A204.1 (cell line): ENCODE data around the gene MARVELD1.

Experiments
- FAIRE-seq: peaks from 2 replicates; lab custom pipeline; 2012; peaks lifted over from hg19 to GRCh38; lab: Jason Lieb, UNC

The MARVELD1 gene

DNA sequence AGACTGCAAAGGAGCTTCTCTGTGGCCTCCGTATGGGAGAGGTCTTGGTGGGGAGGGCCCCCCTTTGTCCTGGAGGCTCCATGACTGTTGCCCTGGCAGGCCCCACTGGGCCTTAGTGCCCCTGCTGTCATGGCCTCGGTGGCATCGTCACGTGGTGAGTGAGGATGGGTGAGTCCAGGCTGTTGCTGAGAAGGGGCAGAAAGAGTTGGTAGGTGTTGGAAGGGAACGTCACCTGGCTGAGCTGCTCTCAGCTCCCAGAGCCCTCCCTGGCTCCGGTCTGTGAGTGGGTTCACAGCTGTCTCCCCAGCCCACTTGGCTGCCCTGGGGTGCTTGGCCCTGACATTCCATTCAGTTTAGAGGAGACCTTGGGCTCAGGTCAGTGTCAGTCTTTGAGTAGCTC lies 42.2 kb downstream of the MARVELD1 start:
- FAIRE-seq = no peak

DNA sequence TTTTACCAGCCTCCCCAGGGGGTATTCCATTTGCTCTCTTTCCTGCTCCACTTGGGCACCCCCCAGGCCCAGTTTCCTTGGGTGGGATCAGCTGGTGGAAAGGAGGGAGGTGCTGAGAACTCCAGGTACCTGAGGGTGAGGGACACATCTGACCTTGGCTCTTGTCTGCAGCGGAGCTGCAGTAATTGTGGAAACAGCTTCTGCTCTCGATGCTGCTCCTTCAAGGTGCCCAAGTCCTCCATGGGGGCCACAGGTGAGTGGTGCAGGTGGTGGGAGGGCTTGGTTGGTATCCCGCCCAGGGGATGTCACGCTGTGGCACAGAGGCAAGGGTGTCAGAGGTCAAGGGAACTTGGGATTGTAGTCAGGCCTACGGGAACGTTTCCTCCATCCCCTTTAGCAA lies 43.9 kb downstream of the MARVELD1 start:
- FAIRE-seq = no peak

DNA sequence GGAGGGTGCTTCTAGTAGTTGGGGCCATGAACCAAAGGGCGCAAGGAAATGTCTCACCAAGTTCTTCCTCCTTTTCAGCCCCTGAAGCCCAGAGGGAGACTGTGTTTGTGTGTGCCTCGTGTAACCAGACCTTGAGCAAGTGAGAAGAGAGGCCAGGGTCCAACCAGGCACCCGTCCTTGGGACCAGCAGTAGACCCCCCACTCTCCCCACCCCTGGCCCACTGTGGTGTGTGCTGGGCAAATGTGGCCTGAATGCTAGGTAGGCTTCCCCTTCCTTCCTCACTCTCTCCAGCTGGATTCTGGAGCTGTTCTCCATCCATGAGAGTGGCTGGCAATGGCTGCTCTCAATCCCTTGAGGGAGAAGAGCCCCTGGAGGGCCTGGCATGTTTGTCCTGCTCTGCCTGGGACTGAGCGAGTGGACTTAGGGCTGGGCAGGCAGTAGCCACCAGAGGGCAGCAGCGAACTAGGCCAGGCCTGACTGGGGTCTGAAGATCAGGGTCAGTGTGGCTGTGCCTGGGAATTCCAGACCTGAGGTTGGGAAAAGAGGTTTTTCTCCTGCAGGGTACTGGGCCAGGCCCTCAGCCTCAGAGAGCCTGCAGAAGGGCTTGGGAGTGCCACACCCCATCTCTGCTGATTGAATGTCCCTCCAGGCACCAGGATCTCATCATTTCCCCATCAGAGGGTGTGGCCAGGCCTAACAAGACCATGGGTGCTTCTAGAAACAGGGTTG lies 45.8 kb downstream of the MARVELD1 start:
- no peak for FAIRE-seq

DNA sequence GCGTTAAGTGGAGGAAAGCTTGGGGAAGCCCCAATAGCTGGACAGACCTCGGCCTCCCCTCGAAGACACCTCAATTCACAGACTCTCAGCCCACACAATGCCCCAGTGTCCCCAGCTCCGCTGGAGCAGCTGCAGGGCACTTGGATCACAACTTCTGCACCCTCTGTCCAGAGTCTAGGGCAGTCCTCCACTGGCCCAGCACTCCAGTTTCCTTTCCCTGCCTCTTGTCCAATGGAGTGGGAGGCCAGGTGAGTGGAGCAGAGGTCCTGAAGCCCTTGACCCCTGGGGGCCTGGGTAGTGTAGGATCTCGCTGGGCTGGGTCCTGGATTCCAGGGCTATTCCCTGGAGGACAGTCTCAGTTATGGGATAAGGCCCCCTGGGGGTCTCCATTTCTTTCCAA lies 46.4 kb downstream of the MARVELD1 start:
- FAIRE-seq = no peak

DNA sequence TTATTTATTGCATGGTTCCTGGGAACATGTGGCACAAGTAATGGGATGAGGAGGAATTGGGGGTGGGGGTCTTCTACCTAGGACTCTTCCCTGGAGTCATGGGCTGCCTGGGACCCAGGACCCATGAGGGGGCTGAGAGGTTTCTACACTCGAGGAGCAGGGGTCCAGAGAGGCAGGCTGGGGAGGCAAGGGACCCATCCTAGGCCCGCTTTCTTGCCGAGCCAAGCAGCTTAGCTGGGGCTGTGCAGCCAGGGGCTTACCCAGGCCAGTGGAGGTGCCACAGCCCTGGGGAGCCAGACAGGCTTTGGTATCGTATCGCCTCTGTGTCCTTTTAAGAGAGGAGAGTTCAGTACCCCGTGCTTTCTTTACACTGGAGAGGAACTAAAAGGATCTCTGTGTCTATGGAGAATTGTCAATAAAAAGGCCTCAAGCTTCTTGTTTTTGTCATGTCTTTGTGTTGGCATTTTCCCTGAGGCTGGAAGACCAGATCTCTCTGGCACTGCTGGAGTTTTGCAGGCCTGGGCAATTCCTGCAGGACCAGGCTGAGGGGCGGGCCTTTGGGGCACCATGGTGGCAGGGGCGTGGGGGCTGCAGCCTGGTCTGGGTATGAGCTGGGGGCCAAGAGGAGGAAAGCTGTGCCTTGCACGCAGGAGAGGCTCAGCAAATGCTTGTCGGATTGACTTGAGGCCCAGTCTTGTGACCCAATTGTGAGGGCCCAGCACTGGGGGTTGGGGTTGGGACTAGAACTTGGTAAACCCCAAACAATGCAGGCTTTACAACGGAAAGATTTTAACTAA lies 47.1 kb downstream of the MARVELD1 start:
- no peak for FAIRE-seq

DNA sequence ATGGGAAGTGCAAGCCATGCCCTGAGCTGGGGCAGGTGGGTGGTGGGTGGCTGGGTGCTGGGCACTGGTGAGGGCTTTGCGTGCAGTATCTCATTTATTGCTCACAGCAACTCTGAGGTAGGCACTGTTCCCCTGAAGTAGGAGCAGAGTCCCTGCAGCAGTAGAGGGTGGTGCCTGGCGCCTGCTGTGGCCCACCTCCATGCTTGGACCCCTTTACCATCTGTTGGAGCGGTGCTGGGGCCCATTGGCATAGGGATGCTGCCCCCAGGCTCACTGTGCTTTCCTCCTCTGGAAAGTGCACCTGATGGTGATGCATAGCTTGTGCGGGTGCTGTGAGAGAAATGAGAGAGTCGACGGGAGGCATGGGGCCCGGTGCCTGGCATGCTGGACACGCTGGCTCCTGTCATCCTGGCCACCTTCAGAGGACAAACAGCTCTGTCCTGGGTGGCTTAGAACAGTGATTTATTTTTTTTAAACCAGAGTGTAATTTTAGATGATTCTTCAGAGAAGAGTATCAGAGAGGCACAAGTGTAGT lies 47.9 kb downstream of the MARVELD1 start:
- no peak for FAIRE-seq

DNA sequence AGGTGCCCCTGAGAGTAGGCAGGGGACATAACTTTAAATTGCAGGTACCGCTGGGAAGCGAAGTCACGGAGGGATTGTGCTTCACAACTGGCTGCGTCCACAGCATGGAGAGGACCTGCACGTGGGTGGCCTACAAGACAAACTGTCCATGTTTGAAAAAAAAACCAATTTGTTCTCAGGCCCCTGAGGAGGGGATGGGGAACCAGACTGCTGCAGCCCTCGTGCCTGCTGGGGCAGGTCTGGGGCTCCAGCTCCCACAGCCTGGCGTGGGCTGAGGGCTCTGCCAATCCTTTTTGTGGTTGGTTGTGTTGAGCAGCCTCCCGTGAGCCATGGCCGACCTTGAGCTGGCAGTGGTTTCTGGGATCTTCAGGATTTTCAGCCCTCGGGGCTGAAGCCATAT lies 48.5 kb downstream of the MARVELD1 start:
- no peak for FAIRE-seq

DNA sequence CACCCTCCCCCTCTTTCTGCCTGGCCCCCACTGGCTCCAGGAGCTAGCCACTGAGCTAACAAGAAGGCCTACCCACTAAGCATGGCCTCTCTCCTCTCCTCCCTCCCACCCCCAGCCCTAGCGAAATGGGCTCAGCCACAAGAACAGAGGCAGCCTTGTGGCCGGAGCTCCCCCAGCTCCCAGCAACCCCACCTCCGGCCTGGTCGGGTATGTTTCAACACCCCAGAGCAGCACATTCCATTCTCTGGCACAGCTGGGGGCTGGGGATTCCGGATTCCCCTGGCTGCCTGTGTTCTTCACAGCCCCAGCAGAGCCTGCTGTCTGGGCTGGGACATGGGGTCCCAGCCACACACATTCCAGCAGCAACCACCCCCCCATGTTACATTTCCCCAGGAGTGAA lies 49.3 kb downstream of the MARVELD1 start:
- no peak for FAIRE-seq

DNA sequence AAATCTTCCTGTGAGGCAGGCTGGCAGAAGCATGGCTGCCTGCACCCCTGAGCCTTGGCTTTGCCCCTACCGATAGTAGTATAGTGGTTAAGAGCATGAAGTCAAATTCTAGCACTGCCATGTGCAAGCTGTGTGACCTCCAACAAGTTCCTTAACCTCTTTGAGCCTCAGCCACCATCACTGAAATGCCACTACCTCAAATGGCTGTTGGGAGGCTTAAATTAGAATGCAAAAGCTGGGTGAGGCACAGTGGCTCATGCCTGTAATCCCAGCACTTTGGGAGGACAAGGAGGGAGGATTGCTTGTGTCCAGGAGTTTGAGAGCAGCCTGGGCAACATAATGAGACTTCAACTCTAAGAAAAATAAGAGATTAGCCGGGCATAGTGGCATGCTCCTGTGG lies 49.9 kb downstream of the MARVELD1 start:
- FAIRE-seq = no peak

DNA sequence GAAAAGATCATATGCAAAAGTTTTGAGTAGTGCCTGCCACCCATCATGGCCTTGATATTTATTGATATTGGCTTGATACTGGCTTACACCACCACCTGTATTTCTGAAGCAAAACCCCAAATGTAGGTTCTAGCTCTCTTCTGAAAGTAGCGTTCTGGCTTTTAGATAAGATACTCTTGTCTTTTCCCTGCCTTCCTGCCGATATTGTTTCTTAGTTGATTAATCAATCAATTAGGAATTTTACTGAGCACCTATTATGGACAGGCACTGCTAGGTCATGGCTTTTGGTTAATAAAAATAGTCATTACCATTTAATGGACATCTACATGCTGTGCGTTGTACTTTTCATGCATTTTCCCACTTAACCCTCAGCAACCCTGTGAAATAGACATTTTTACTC lies 50.4 kb downstream of the MARVELD1 start:
- FAIRE-seq = no peak

DNA sequence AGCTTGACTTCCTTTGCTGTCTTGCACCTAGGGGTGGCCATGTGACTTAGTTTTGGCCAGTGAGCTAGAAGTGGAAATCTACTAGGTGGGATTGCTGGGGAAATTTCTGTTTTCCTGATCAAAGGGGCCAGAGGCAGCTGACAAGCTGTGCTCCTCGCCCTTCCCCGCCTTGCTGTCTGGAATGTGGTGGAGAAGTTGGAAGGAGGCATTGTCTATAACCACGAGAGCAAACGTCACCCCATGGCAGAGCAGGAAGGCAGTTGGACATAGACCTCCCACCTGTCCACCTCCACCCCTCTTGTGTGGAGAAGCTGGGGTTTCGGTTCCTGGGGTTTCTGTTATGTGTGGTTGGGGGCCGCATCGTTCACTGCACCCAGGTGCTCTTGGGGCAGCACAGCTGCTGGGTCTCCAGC lies 51.0 kb downstream of the MARVELD1 start:
- no peak for FAIRE-seq

DNA sequence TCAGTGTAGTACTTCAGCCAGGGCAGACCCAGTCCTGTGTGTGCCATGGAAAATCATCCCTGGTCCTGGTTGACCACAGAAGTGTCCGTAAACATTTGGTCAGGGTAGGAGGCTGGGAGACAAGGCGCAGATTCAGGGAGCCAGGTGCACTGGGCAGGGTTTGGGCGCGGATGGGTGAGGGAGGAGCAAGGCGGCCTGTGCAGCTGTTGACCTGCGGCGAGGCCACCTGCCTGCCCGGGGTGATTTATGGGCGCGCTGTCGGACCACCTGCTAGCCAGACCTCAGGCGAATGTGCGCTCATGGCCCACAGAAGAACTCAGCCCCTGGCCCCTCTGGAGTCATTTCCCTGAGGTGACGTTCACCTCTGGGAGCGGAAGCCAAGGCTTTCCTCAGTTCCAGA lies 51.7 kb downstream of the MARVELD1 start:
- no peak for FAIRE-seq

DNA sequence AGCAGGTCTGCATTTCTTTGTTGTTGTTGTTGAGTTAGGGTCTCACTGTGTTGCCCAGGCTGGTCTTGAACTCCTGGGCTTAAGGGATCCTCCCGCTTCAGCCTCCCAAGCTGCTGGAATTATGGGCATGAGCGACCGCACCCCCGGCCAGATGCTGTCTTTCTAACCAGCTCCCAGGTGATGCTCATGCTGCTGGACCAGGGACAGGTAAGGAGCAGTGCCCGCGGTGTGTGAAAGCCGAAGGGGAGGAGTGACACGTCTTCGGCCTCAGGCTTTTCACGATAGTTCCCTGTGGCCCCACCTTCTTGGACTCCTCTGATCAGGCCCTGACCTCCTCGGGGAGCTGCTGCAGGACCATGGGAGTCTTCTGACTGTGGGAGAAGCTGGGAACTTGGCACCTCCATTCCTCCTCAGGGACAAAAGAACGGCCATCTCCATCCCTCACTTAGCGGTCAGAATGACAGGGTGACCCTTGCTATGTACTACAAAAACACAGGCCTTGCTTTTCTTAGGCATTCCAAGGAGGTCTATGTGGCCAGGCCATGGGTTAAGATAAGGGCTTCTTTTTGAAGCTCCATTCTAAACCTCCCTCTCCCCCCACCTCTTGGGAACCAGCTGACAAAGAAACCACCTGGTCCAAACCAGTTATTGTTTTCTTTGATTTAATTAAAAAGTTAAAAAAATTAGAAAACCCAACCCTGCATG lies 52.7 kb downstream of the MARVELD1 start:
- FAIRE-seq = no peak

DNA sequence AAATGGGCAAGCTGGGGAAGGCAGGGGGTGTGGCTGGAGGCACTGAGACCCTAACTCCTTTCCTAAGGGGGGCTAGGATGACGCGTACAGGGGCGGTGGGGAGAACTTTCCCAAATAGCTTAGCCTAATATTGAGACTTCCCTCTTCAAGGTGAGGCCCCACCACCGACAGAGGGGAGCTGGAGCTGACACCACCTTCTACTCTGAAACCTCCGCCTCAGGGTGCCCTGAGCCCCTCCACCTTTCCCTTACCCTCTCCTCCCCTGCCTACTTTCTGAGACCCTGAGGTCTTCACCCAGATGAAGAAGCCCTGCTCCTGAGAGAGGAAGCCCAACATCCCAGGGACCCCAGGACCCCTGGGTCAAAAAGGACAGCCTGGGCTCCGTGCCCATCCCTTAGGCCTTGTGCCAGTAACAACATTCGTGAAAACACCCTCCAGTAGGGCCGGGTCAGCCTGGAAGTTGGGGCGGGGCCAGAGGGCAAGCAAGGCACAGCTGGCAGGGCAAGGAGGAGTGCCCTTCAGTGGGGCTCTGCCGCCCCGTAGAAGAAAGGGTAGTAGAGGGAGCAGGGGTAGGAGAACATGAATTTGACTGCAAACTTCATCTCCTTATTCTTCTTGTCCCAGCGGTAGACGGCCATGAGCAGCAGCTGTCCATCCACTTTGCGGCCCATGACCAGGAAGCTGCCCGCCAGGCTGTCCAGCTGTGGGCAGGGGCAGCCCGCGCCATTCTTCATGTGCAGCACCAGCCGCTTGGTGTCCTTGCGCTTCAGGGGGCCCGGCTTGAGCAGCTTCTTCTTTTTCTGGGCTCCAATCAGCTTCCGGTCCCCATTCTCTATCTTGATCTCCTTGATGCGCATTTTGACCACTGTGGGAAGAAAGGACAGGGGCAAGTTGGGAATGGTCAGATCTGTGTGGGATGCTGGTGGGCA lies 53.7 kb downstream of the MARVELD1 start:
- FAIRE-seq = no peak
